Effector memory CD8-positive, alpha-beta T cell (primary cell): ENCODE results near the gene MVB12A.
A peak's percentile ranks its signal among the peaks of the same experiment; 100 is the strongest.

Experiments used
- ATAC-seq: fragments of 150-1000 bp; cut with Tn5 transposase; replicated peaks from 2 replicates; pipeline ENCODE4 v1.10.0; 2021; ENCODE audit warnings: mild to moderate bottlenecking, moderate library complexity
- DNase-seq, 3 experiments: peaks; one replicate each; pipeline ENCODE4 v3.0.0; 2021
- H3K27ac Mint-ChIP-seq, 2 donors: one replicate each; pipeline ENCODE4 v1.8.0; 2022; ENCODE audit warnings: mild to moderate bottlenecking in 2 of 2, mixed read lengths in 2 of 2, moderate library complexity in 2 of 2
- H3K27me3 Mint-ChIP-seq, 2 donors: one replicate each; pipeline ENCODE4 v1.8.0; 2022; ENCODE audit warnings: mixed read lengths in 2 of 2
- H3K36me3 Mint-ChIP-seq: one replicate; pipeline ENCODE4 v1.8.0; 2022; ENCODE audit warnings: mild to moderate bottlenecking, moderate library complexity, mixed read lengths; ENCODE audit not compliant: insufficient read depth
- H3K4me1 Mint-ChIP-seq, 2 donors: one replicate each; pipeline ENCODE4 v1.8.0; 2022; ENCODE audit warnings: low read depth in 2 of 2, mixed read lengths in 2 of 2
- H3K4me3 Mint-ChIP-seq, 2 donors: one replicate each; pipeline ENCODE4 v1.8.0; 2022; ENCODE audit warnings: mild to moderate bottlenecking in 2 of 2, mixed read lengths in 2 of 2, moderate library complexity in 2 of 2
- H3K9me3 Mint-ChIP-seq, 2 donors: one replicate each; pipeline ENCODE4 v1.8.0; 2022; ENCODE audit warnings: mixed read lengths in 2 of 2

The MVB12A gene

DNA sequence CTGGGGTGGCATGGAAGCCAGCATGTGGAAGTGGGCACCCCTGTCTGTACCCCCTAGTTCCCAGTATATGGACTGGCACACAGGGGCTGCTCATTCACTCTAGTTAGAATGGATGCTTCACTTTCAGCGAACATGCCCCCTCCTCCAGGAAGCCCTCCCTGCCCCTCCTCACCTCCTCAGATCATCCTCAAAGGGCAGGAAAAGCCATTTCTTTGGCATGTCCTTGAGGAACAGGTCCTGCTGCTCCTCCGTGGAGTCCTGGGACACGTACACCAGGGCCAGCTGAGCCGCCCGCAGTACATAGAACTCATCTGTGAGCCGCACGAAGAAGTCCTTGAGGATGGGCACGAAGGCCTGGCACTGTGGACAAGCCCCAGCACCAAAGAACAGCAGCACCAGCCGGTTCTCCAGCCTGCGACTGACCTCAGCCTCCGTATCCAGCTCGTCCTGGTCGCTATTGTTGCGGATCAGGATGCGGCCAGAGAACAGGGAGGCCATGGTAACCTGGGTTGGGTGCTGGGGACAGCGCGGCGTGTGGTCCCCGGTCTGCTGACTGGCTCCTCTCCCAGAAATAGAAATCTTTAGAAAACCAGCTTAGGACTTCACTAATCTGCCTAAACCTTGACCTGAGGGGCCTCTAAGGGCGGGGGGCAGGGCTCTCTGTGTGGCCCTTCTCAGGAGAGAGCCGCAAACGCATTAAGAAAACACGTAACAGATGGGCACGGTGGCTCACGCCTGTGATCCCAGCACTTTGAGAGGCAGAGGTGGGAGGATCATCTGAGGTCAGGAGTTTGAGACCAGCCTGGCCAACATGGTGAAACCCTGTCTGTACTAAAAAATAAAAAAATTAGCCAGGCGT lies 40.8 kb downstream of the MVB12A start, which contains the start of gene NXNL1:
NXNL1 (minus strand) TSS at position 555 of the 859 bp plus-strand sequence; CDS start at position 498, 57 bp downstream.
- no peak for DNase-seq
- H3K4me1 Mint-ChIP-seq: no peaks in the 10 kb centered on the region
- no peaks in the 10 kb centered on the region for H3K9me3 Mint-ChIP-seq
- H3K27ac Mint-ChIP-seq: no peak within 1 kb of the TSS
- no peak for ATAC-seq
- H3K36me3 Mint-ChIP-seq: peaks cover 3% of the 10 kb centered on the region
- no peak within 1 kb of the TSS for H3K4me3 Mint-ChIP-seq
- peaks cover 28 to 62% of the 10 kb centered on the region in 2 donors for H3K27me3 Mint-ChIP-seq

DNA sequence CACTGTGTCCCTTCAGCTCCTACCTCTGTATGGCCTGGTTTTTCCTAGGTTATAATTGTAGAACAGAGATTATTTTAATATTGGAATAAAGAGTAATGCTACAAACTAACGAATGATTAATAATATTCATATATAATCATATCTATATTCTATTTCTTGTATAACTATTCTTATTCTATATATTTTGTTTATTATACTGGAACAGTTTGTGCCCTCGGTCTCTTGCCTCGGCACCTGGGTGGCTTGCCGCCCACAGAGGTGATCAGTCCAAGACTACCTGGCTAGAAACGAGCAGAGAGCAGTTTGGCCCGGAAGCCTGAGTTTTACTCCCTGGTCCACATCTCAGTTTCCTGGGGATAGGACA lies 46.6 kb downstream of the MVB12A start:
- H3K36me3 Mint-ChIP-seq: peaks cover 13% of the 10 kb centered on the region
- ATAC-seq: no peak
- H3K27ac Mint-ChIP-seq: no peak overlapping the region
- no peaks in the 10 kb centered on the region for H3K9me3 Mint-ChIP-seq
- H3K4me1 Mint-ChIP-seq: peaks cover 17 to 26% of the 10 kb centered on the region in 2 donors
- no peak overlapping the region for H3K4me3 Mint-ChIP-seq
- DNase-seq: no peak
- peaks cover 0 to 4% of the 10 kb centered on the region in 2 donors for H3K27me3 Mint-ChIP-seq

DNA sequence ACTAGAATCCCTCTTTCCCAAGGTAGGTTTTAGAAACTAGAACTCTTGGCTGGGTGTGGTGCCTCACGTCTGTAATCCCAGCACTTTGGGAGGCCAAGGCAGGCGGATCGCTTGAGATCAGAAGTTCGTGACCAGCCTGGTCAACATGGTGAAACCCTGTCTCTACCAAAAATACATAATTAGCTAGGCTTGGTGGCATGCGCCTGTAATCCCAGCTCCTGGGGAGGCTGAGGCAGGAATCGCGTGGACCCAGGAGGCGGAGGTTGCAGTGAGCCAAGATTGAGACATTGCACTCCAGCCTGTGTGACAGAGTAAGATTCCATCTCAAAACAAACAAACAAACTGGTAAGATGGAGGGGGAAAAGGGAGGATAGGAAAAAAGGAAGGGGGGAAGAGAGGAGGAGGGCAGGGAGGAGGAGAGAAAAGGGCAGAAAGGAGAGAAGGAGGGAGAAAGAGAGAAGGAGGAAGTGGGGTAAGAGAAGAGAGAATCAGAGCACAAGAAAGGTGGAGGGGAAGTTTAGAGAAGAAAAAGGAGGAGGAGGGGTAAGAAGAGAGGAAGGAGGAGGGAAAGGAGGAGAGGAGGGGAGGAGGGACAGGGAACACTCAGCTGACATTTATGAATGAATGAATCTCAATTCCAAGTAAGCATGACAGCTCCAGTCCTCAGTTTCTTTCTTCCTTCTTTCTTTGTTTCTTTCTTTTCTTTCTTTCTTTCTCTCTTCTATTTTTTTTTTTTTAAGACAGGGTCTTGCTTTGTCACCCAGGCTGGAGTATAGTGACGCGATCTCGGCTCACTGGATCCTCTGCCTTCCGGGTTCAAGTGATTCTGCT lies 47.8 kb downstream of the MVB12A start:
- no peaks in the 10 kb centered on the region for H3K9me3 Mint-ChIP-seq
- no peak for DNase-seq
- peaks cover 17 to 29% of the 10 kb centered on the region in 2 donors for H3K4me1 Mint-ChIP-seq
- peak overlapping the region; percentile 17 to 88 for H3K4me3 Mint-ChIP-seq
- H3K36me3 Mint-ChIP-seq: peaks cover 13% of the 10 kb centered on the region
- ATAC-seq: no peak
- H3K27ac Mint-ChIP-seq: no peak overlapping the region
- H3K27me3 Mint-ChIP-seq: no peaks in the 10 kb centered on the region

DNA sequence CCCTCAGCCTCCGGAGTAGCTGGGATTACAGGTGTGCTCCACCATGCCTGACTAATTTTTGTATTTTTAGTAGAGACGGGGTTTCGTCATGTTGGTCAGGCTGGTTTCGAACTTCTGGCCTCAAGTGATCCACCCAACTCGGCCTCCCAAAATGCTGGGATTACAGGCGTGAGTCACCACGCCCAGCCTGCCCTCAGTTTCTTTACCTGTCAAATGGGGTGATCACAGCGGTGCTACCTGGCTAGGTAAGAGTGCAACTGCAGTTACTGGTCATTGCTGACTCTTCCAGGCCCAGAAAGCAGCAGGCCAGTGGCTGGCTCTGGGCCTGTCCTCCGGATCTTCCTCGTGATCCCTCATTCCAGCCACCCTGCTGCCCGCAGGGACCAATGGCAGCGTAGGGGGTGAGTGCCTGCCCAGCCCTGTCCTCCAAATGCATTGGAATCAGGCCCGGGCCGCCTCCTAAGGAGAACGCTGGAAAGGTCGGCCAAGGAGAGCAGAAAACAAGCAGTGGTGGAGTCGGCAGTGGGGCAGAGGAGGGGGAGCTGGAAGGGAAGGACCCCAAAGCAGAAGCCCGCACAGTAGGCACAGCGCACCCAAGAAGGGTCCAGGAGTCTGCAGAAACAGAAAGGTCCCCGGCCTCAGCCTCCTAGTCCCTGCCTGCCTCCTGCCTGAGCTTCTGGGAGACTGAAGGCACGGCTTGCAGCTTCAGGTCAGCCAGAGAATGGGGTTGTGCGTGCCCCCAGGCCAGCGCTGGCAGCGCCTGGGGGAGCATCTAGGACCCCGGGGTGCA lies 48.6 kb downstream of the MVB12A start:
- peaks cover 13% of the 10 kb centered on the region for H3K36me3 Mint-ChIP-seq
- peak overlapping the region; percentile 87 to 88 for H3K4me3 Mint-ChIP-seq
- H3K27me3 Mint-ChIP-seq: no peaks in the 10 kb centered on the region
- peaks cover 17 to 33% of the 10 kb centered on the region in 2 donors for H3K4me1 Mint-ChIP-seq
- peak overlapping the region; percentile 58 to 77 for H3K27ac Mint-ChIP-seq
- DNase-seq (no peak), ATAC-seq (no peak)
- no peaks in the 10 kb centered on the region for H3K9me3 Mint-ChIP-seq

DNA sequence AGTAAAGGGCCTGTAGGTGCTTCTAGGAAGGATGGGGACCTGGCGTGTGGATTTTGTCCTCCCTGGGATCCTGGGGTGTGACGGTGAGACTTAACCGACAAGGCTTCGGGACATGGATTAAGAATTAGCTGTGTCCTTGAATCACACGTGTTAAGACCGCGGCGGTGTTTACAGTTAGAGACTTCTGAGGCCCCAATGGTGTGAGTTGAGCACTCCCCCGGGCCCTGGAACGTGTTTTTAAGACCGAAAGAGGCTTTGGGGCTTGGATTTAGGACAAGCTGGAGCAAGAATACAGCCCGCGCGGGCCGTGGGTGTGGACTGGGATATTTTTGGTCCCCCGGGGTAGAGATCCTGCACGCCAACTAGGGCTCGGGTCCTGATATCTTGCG lies 49.2 kb downstream of the MVB12A start:
- DNase-seq: no peak
- Mint-ChIP-seq H3K4me3 (peak overlapping the region; percentile 87 to 88), H3K9me3 (no peaks in the 10 kb centered on the region), H3K27ac (peak overlapping the region; percentile 58 to 77), H3K36me3 (peaks cover 13% of the 10 kb centered on the region), H3K4me1 (peaks cover 17 to 33% of the 10 kb centered on the region in 2 donors), H3K27me3 (no peaks in the 10 kb centered on the region)
- ATAC-seq: no peak

DNA sequence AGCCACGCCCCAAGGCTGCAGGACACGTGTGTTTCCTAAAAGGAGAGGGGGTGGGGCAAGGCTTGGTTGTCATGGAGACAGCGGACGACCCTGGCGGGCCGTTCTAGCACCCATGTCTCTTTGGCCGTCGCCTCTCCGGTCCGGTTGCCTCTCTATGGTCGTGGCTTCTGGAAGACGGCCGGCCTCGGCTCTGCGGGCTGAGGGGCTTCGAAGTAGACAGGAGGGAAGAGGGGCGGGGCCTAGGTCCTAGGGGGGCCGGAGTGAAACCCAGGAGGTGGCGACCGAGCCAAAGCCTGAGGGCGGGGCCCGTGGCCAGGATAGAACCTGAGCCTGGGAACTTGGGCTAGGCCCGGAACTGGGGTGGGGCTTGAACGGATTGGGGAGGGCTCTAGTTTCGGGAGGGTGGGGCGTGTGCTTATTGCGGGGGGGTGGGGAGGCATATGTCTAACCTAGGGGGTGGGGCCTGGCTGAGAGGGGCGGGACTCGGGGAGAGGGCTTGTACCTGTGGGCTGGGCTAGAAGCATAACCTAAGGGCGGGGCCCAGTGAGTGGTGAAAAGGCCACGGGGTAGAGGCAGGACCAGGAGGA lies 49.7 kb downstream of the MVB12A start:
- H3K27me3 Mint-ChIP-seq: no peaks in the 10 kb centered on the region
- no peaks in the 10 kb centered on the region for H3K9me3 Mint-ChIP-seq
- peak overlapping the region; percentile 87 to 88 for H3K4me3 Mint-ChIP-seq
- H3K36me3 Mint-ChIP-seq: peaks cover 13% of the 10 kb centered on the region
- peak; percentile 77 for ATAC-seq
- H3K27ac Mint-ChIP-seq: peak overlapping the region; percentile 58 to 77
- peaks cover 17 to 33% of the 10 kb centered on the region in 2 donors for H3K4me1 Mint-ChIP-seq
- peak; percentile 79 to 86 (median 81) for DNase-seq

DNA sequence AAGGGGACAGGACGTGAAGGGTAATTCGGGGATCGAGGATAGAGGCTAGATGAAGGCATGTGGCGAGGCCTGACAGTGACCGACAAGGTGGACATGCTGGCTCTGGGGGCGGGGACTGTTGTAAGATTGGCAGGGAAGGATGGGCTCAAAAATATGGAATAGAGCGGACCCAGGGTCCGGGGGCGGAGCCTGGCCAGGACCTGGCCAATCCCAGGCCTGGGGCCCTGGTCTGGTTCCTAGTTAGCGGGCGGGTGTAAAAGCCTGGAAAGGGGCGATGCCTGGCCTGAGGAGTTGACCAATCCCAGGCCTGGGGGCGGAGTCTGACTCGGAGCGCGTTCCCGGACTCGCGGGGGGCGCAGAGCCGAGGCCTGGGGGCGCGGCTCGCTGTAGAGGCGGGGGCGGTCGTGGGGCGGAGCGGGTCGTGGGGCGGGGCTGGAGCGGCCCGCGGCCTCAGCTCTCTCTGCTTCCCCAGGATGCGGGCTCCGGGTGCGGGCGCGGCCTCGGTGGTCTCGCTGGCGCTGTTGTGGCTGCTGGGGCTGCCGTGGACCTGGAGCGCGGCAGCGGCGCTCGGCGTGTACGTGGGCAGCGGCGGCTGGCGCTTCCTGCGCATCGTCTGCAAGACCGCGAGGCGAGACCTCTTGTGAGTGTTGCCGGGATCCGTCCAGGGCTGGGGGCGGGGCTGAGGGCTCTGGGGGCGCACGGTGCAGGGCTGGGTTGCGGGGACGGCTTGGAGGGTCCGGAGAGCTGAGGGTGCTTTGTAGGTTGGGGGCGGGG lies 50.4 kb downstream of the MVB12A start, which contains the start of gene SLC27A1:
SLC27A1 (plus strand) TSS at position 457 of the 774 bp plus-strand sequence; CDS start at position 474, 17 bp downstream.
- Mint-ChIP-seq H3K4me3 (peak within 1 kb of the TSS; percentile 87 to 88), H3K36me3 (peaks cover 13% of the 10 kb centered on the region), H3K27me3 (no peaks in the 10 kb centered on the region), H3K9me3 (no peaks in the 10 kb centered on the region), H3K4me1 (peaks cover 17 to 33% of the 10 kb centered on the region in 2 donors), H3K27ac (peak within 1 kb of the TSS; percentile 58 to 77)
- ATAC-seq (peak; percentile 70), DNase-seq (peak; percentile 83 to 89 (median 88))

DNA sequence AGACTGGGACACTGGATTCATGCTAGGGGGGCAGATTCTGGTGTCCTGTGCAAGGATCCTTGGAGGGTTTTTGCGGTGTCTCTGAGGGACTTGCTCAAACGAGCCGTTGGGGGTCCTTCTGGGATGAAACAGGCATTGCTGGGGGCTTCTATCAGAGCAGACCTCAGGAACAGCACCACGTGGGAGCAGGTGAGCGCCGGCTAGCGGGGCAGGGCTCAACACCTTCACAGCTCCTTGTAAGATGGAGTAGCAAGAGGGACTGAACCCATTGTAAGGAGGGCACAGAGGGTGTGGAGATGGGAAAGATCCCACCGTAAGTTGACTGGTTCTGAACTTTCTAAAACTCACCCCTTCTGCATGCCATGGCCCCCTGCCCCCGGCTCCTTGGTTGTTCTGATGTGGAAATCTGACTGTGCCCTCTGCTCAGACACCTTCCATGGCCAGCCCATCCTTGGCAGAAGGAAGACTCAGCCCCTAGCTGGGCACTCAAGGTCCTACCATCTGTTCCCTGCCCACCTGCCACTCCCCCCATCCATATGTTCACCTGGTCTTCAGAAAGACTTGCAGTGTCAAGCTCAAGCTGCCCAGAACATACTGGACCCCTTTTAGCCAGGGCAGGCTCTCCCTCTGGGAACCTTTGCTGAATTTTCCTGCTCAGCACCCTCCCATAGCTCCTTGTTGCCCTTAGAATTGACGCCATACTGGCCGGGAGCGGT lies 51.7 kb downstream of the MVB12A start:
- no peak for DNase-seq
- peak overlapping the region in 1 of 2 donors; percentile 77 for H3K27ac Mint-ChIP-seq
- no peaks in the 10 kb centered on the region for H3K27me3 Mint-ChIP-seq
- ATAC-seq: no peak
- peak overlapping the region; percentile 87 to 88 for H3K4me3 Mint-ChIP-seq
- peaks cover 17 to 29% of the 10 kb centered on the region in 2 donors for H3K4me1 Mint-ChIP-seq
- no peaks in the 10 kb centered on the region for H3K9me3 Mint-ChIP-seq
- peaks cover 13% of the 10 kb centered on the region for H3K36me3 Mint-ChIP-seq

DNA sequence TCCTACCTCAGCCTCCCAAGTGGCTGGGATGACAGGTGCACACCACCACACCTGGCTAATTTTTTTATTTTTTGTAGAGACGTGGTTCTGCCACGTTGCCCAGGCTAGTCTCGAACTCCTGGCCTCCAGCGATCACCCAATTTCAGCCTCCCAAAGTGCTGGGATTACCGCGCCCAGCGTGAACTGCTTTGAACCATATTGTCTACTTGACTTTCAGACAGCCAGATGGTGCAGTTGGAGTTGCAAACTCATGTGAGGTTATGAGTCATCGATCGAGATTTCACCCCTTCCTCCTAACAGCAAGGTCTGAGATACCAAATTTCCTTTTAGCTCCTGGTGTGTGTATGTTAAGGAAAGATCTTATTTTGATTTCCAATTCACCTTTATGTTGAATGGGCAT lies 53.2 kb downstream of the MVB12A start:
- H3K4me1 Mint-ChIP-seq: peaks cover 17 to 29% of the 10 kb centered on the region in 2 donors
- H3K36me3 Mint-ChIP-seq: peaks cover 9% of the 10 kb centered on the region
- H3K27me3 Mint-ChIP-seq: no peaks in the 10 kb centered on the region
- DNase-seq: no peak
- H3K9me3 Mint-ChIP-seq: no peaks in the 10 kb centered on the region
- H3K4me3 Mint-ChIP-seq: no peak overlapping the region
- peak overlapping the region in 1 of 2 donors; percentile 70 for H3K27ac Mint-ChIP-seq
- ATAC-seq: no peak
